HepG2 (cell line): ENCODE measurements around the gene CCDC50. TPM values are rescaled to one million over a fixed set of nuclear protein-coding genes. Genes with fewer than 3 reads are reported as not detected.

Experiments used
- ATAC-seq: fragments of 200-7000 bp; cut with Tn5 transposase; 3 replicates; pipeline ENCODE4 v1.9.1; 2020; ENCODE audit warnings: mild to moderate bottlenecking, moderate library complexity
- BruUV-seq: library from RNA; stranded (reverse); fragments of 400-500 nt; replicated peaks from 2 replicates; lab custom pipeline; 2021; lab: Mats Ljungman, UMichigan
- CTCF ChIA-PET: fragments of 300-600 bp; formaldehyde crosslinking; extraction: SDS; loops from one replicate; lab custom pipeline; 2021; ENCODE audit warnings: low total read pairs, inconsistent platforms, low intra/inter-chr PET ratio; lab: Yijun Ruan, JAX
- POLR2A ChIA-PET: fragments of 350-600 bp; sonication (Branson Sonifier 250); formaldehyde crosslinking; loops from one replicate; lab custom pipeline; 2020; ENCODE audit warnings: antibody characterized with exemption, inconsistent platforms; lab: Yijun Ruan, JAX
- DNase-seq: peaks from one replicate; pipeline ENCODE4 v3.0.0-alpha.2; 2015; ENCODE audit warnings: low spot score
- FAIRE-seq: peaks from 3 replicates; lab custom pipeline; 2011; peaks lifted over from hg19 to GRCh38; lab: Jason Lieb, UNC
- H2AFZ ChIP-seq: one replicate; pipeline ENCODE4 v1.6.1; 2011; ENCODE audit warnings: low read length, inconsistent platforms
- H3K27ac ChIP-seq: fragments of 300-600 bp; 3 replicates; pipeline ENCODE4 v1.8.0; 2011; ENCODE audit warnings: mixed run types, mild to moderate bottlenecking, mixed read lengths, low read length, inconsistent platforms; ENCODE audit not compliant: insufficient read depth; ENCODE audit errors: extremely low read length
- H3K27me3 ChIP-seq, 2 experiments: fragments of 200-600 bp in 1 of 2; 2 replicates in 1 of 2; 3 replicates in 1 of 2; pipeline versions ENCODE4 v1.6.0 to v1.8.0; 2011; ENCODE audit warnings: low read length in 2 of 2, mild to moderate bottlenecking in 2 of 2, moderate library complexity in 2 of 2, inconsistent platforms in 1 of 2; ENCODE audit not compliant: insufficient read depth in 2 of 2, control insufficient read depth in 1 of 2
- H3K36me3 ChIP-seq, 2 experiments: fragments of 200-600 bp in 1 of 2; replicated peaks in 1 of 2; 2 replicates in 1 of 2; 3 replicates in 1 of 2; pipeline versions ENCODE4 v1.5.1 to v1.8.0; 2011; ENCODE audit warnings: low read length in 2 of 2, inconsistent platforms in 1 of 2; ENCODE audit not compliant: insufficient read depth in 2 of 2, control insufficient read depth in 1 of 2
- H3K4me1 ChIP-seq: 2 replicates; pipeline ENCODE4 v1.5.1; 2012; ENCODE audit warnings: low read length, inconsistent platforms; ENCODE audit not compliant: insufficient read depth
- H3K4me2 ChIP-seq: 2 replicates; pipeline ENCODE4 v1.6.0; 2011; ENCODE audit warnings: low read depth, low read length, inconsistent platforms
- H3K4me3 ChIP-seq, 3 experiments: fragments of 200-600 bp in 1 of 3; sonication (generic), shearing (Covaris generic) in 1 of 3; replicated peaks in 1 of 3; 2 replicates each; pipeline ENCODE4 v1.5.1; 2011 to 2016; ENCODE audit warnings: low read length in 3 of 3, inconsistent platforms in 2 of 3, low read depth in 2 of 3, mild to moderate bottlenecking in 2 of 3, control low read depth in 1 of 3, mixed read lengths in 1 of 3; ENCODE audit not compliant: insufficient read depth in 1 of 3
- H3K79me2 ChIP-seq: one replicate; pipeline ENCODE4 v1.6.1; 2011; ENCODE audit warnings: low read length, inconsistent platforms; ENCODE audit not compliant: insufficient read depth
- H3K9ac ChIP-seq: 2 replicates; pipeline ENCODE4 v1.6.0; 2011; ENCODE audit warnings: mild to moderate bottlenecking, low read depth, low read length, inconsistent platforms; ENCODE audit not compliant: insufficient read depth
- H3K9me3 ChIP-seq: 2 replicates; pipeline ENCODE4 v1.5.1; 2012; ENCODE audit warnings: mild to moderate bottlenecking, low read length
- H4K20me1 ChIP-seq: 2 replicates; pipeline ENCODE4 v1.6.0; 2011; ENCODE audit warnings: inconsistent platforms, mild to moderate bottlenecking, low read length, moderate library complexity; ENCODE audit not compliant: insufficient read depth
- EHMT2 ChIP-seq: fragments of 200-600 bp; sonication (generic); IDR thresholded peaks from 2 replicates; pipeline ENCODE4 v1.7.0; 2017; ENCODE audit warnings: antibody characterized with exemption, low read depth, low read length, borderline replicate concordance
- GTF3A ChIP-seq: sonication (generic); formaldehyde crosslinking; conservative IDR thresholded peaks from 2 replicates; pipeline ENCODE4 v1.4.0; 2020; ENCODE audit warnings: mild to moderate bottlenecking, missing genetic modification reagents
- HHEX ChIP-seq: IDR thresholded peaks from 2 replicates; pipeline ENCODE4 v1.6.1; 2016; ENCODE audit warnings: control low read depth
- MXD4 ChIP-seq: IDR thresholded peaks from 2 replicates; pipeline ENCODE4 v1.6.1; 2016; ENCODE audit warnings: mild to moderate bottlenecking, missing biosample characterization, missing genetic modification reagents
- NFYB ChIP-seq: sonication (generic); formaldehyde crosslinking; IDR thresholded peaks from 2 replicates; pipeline ENCODE4 v1.4.0; 2020; ENCODE audit warnings: missing genetic modification reagents
- TOPORS ChIP-seq: sonication (generic); formaldehyde crosslinking; IDR thresholded peaks from 2 replicates; pipeline ENCODE4 v1.8.0; 2023; ENCODE audit warnings: mild to moderate bottlenecking, missing genetic modification reagents
- ZBTB40 ChIP-seq, 2 experiments: fragments of 450-650 bp in 1 of 2; sonication (generic) in 1 of 2; formaldehyde crosslinking in 1 of 2; IDR thresholded peaks; 2 replicates each; pipeline versions ENCODE4 v1.6.1 to v1.8.0; 2016 to 2022; ENCODE audit warnings: antibody characterized with exemption in 1 of 2, mild to moderate bottlenecking in 1 of 2, missing genetic modification reagents in 1 of 2
- ZNF572 ChIP-seq: sonication (generic); formaldehyde crosslinking; IDR thresholded peaks from 2 replicates; pipeline ENCODE4 v1.5.1; 2020; ENCODE audit warnings: mild to moderate bottlenecking, missing genetic modification reagents
- WGBS: methylation state at CpG from one replicate; pipeline ENCODE4 v1.1.6; 2017; ENCODE audit warnings: low lambda C conversion rate; 5-methylcytosine and 5-hydroxymethylcytosine counted together
- in situ Hi-C: cut with HindIII; loops from 2 replicates; pipeline ENCODE4 v1.10.0; 2017; ENCODE audit warnings: low pct_unique_long_range_greater_than_20kb; ENCODE audit not compliant: extremely low pct_ligation_motif_present
- intact Hi-C: fragments of 100-400 bp; cut with micrococcal nuclease; formaldehyde crosslinking; loops from one replicate; pipeline ENCODE4 v1.10.0; 2022; ENCODE audit not compliant: unreplicated experiment
- polyA plus RNA-seq, 8 experiments: library from polyadenylated mRNA; depleted of rRNA in 3 of 8; stranded (reverse) in 7 of 8; unstranded in 1 of 8; fragments of >200 nt; fragmentation: Illumina TruSeq in 4 of 8; extraction: Trizol in 4 of 8; gene quantifications; 2 replicates each; pipeline versions ENCODE4 v1.2.1 to v1.2.3, GENCODE V29; 2011 to 2016; ENCODE audit warnings: low read depth in 4 of 8, missing spikeins in 1 of 8, mixed read lengths in 1 of 8; ENCODE audit not compliant: insufficient read depth in 1 of 8
- total RNA-seq, 5 experiments: library from RNA; depleted of rRNA; stranded (reverse); fragments of >200 nt; fragmentation: Illumina TruSeq; extraction: Trizol; gene quantifications; 2 replicates each; pipeline ENCODE4 v1.2.3, GENCODE V29; 2016; ENCODE audit warnings: low read depth in 1 of 5
- TF ChIP-seq, protein P1 (sequence below): IDR thresholded peaks from 2 replicates; pipeline ENCODE4 v1.6.1; 2016; ENCODE audit warnings: control low read depth

Gene CCDC50
- total and polyA plus RNA-seq, 2 of the 13 experiments (the other 11 are each of a cell fraction or from before 2014, with no cell fraction given), result 47.6 to 66.4 TPM

GRCh38 chr3:191440532-191440931 is 111.3 kb downstream of the CCDC50 start:
- no TSS peak for BruUV-seq
- 30% methylated on average over 4 of the region's 4 CpGs for WGBS
- Histone ChIP-seq H3K9ac (no peak overlapping the region), H3K9me3 (no peaks in the 10 kb centered on the region), H2AFZ (no peak overlapping the region), H3K27ac (no peak overlapping the region), H3K4me2 (no peak overlapping the region), H3K27me3 (no peaks in the 10 kb centered on the region; a peak in 1 of 5 replicates), H3K4me1 (no peaks in the 10 kb centered on the region), H3K36me3 (no peaks in the 10 kb centered on the region), H3K4me3 (no peak overlapping the region), H4K20me1 (no peaks in the 10 kb centered on the region), H3K79me2 (no peaks in the 10 kb centered on the region)
- FAIRE-seq (no peak), ATAC-seq (no peak), DNase-seq (no peak)
- TF ChIP-seq, protein P1, sequence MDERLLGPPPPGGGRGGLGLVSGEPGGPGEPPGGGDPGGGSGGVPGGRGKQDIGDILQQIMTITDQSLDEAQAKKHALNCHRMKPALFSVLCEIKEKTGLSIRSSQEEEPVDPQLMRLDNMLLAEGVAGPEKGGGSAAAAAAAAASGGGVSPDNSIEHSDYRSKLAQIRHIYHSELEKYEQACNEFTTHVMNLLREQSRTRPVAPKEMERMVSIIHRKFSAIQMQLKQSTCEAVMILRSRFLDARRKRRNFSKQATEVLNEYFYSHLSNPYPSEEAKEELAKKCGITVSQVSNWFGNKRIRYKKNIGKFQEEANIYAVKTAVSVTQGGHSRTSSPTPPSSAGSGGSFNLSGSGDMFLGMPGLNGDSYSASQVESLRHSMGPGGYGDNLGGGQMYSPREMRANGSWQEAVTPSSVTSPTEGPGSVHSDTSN (CRISPR knock-in tag), result no peak
- TF ChIP-seq TOPORS (no peak), GTF3A (CRISPR knock-in tag) (no peak), EHMT2 (no peak), MXD4 (CRISPR knock-in tag) (no peak), NFYB (CRISPR knock-in tag) (no peak), ZNF572 (CRISPR knock-in tag) (no peak), HHEX (CRISPR knock-in tag) (no peak), ZBTB40 (IDR thresholded peaks at IDR 0.05) (no peak), ZBTB40 (CRISPR knock-in tag; IDR thresholded peaks at IDR 0.05) (no peak)
- POLR2A ChIA-PET, result no interaction called here
- CTCF ChIA-PET, result no interaction called here
- in situ Hi-C loops (no loop called here), intact Hi-C loops (no loop called here)
